Iris pigment epithelial cell (primary cell): Measurements from ENCODE around the gene TPRG1L.

Source experiments
- DNase-seq: peaks from one replicate; pipeline ENCODE4 v3.0.0-alpha.2; 2011; ENCODE audit warnings: low read depth

Gene TPRG1L

DNA sequence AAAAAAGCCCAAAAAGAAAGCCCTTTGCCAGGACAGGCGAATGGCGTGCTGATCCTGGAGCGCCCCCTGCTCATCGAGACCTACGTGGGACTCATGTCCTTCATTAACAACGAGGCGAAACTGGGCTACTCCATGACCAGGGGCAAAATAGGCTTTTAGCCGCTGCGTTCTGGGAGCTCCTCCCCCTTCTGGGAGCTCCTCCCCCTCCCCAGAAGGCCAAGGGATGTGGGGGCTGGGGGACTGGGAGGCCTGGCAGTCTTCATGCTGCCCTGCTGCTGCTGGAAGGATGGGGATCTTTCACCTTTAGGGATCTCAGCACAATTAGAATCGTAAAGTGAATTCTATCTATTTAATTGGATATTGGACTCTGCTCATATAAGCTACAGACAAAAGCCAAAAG lies 3.6 kb downstream of the TPRG1L start:
- DNase-seq: no peak

DNA sequence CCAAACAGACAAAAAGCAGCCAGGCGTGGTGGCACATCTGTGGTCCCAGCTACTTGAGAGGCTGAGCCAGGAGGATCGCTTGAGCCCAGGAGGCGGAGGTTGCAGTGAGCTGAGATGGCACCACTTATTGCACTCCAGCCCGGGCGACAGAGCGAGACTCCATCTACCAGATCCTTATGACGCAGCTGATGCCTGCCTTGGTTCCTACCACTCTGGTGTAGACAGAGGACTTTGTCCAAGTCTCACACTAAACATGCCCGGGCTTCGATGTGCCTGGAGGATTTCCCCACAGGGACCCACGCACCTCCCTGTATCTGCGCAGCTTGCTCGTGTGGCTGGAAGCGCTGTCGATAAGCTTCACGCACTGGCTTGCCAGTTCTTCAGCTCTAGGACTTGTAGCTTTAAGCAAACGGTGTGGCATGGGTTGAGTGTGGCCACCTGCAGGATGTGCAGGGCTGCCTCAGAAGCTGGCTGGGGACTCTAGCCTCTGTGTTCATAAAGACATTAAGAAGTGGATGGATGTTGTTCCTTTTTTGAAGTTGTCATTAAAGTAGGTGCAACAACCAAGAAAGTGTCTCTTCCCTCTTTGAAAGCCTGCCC lies 4.8 kb downstream of the TPRG1L start:
- DNase-seq: no peak

DNA sequence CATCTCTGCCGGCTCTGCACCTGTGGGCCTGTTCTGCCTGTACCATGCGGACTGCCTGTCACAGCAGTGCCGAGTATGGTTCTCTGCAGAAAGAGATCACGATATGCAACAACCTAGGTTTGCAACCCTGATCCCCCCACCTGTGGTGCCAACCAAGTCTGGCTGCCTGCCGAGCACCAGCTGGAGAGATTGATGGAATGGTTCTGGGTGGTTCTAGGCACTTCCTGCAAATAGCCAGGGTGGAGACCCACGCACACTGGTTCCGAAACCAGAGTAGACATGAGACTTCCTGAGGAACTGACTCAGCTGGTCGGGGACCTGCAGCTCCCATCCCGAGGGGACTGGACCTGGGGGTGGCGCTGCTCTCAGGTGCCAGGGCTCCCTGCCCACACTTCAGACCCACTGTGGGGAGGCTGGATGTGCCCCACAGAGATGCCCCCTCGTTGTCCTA lies 5.4 kb downstream of the TPRG1L start:
- DNase-seq: no peak

DNA sequence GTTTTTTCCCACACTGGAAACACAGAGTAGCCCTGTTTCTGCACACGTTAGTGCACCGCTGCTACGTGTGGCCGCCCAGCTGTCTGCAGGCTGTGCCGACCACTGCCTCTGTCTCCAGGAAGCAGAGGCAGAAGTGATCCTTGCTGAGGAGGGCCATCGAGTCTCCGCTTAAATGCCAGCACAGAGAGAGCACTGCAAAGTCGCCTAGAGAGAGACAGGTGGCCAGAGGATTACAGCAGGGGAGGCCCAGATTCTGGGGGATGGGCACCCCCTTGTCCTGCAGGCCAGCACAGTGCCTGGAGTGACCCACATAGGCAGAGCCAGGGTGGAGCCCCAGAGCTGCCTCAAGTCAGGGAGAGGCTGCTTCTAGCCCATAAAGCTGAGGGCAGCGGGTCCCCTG lies 6.1 kb downstream of the TPRG1L start:
- DNase-seq: no peak

DNA sequence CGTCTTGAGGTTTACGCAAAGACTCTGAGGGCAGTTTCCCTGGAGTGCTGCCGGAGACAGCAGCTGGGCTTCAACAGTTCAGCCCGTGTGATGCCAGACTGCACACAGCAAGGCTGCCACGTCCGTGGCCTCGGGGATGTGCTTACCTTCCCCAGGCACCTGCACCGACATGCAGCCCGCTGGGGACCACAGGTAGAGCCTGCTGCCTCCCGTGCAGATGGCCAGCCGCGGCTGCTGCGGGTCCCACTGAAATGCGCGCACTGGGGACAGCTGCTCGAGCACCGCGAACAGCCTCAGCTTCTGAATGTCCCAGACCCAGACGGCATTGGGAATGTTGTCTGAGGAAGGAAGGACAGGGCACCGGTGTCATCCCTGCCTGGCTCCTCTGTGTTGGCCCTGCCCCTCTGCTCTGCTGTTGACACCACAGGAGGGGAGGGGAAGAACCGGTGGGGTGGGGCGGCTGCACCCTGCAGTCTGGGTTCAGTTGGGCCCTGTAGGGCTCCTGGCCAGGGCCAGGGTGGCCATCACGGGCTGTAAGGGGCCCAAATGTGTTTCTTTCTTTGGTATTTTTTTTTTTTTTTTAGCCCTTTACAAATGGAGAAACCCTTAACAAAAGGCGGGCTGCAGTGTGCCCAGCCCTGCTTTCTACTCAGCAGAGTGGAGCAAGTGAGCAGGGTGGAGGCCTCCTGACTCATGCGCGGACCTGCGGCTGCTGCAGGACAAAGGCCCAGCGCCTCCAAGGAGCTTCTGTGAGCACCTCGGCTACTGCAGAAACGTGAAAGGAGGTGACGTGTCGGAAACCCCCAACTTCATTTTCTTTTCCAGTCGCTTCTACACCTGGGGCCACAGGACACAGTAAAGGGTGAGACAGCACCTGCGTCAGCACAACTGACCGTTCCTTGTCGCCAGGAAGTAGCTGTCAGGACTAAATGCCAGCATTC lies 6.8 kb downstream of the TPRG1L start:
- no peak for DNase-seq

DNA sequence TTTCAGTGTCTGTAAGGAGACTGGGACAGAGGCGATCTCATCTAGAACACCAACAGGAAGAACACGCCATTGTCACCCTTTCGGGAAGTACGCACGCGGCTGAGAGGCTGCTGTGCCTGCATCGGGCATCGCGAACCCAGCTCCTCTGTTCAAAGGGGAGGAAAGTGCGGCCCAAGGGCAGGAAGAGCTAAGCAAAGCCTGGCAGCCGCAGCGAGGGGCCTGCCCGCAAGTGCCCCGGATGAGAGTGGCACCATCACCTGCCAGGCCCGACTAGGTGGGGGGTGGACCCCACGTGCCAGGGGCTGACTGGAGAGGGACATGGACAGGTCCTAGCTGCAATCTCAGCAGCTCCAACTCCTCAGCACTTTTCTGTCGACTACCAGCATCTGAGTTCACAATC lies 7.5 kb downstream of the TPRG1L start:
- DNase-seq: no peak

DNA sequence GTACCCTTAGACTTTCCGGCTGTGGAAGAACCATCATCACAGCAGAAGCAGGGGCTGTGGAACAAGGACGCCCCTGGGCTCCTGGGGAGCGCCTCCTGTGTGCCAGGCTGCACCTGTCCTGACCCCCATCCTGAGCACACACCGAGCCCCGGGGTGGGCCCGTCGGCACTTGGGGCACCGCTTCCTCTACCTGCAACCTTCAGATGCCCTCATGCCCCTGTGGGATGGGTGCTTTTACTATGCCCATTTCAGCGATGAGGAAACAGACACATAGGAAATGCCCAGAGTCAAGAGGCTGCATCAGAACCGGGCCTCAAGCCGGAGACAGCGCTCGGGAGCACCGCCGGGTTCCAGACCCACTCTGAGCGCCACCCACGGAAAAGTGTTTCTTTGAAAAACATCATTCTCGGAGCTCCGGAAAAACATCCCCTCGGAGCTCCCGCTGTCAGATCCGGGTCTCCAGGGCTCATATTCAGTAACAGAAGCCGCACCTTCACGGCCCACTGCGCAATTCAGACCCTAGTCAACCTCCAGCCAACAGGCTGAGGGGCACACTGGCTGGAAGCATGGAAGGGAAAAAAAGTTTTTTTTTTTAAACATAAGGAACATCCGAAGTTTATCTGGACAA lies 8.0 kb downstream of the TPRG1L start:
- DNase-seq: no peak

DNA sequence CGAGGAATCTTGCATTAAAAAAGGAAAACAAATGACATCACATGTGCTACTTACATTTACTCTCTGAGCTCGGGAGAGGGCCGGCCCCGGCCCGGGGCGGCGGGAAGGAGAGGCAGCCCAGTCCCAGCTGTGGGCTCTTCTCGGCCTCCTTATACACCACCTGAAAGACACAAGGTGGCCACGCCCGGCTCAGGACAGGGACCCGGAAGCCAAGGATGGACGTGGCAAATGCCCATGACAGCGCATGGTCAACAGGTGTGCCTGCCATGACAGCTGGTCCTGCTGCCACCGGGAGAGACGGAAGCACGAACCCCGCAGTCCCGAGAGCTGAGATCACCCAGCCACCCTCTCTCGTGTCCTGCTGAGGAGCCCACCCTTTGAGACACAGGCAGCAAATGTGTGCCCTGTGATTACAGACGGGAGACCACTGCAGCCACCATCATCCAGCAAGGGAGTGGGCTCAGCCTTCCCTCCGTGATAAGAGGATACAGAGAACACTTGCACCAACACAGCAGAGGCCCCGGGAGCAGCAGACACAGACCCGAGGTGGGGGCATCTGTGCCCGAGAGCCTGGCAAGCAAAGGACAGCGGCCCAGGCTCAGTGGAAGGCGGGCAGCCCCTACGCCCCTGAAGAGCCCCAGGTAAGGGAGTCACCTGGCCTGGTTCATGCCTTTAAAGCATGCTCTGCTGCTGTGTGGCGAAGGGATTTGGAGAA lies 8.7 kb downstream of the TPRG1L start:
- no peak for DNase-seq

DNA sequence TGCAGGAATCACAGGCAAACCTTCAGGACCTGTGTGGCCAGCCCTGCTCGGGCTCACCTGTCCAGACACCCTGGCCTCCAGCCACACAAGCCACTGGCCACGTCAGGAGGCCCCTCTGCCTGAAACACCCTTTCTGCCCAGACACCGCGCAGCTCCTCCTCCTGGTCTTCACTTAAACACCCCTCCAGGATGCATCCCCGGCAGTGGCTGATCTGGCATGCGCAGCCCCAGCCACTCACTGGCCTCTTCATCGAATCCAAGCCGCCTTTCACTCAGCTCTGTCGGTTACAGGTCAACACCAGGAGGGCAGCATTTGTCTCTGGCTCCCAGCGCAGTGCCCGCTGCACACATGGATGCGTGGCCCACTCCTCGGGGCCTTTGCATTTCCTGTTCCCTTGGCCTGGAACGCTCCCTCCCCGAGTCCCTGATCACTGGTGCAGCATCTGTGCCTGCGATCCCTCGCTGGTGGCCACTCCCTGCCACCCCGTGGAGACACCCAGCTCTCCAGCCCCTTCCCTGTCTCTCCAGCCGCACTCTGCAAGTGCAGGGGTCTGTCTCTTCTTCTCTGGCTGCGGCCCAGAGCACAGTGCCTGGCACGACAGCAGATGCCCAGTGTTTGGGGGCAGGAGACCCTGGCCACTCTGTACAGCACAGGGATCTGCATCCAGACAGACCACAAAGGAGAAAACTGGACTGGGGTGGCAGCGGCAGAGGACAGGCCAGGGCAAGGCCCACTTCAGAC lies 9.4 kb downstream of the TPRG1L start:
- DNase-seq: no peak

DNA sequence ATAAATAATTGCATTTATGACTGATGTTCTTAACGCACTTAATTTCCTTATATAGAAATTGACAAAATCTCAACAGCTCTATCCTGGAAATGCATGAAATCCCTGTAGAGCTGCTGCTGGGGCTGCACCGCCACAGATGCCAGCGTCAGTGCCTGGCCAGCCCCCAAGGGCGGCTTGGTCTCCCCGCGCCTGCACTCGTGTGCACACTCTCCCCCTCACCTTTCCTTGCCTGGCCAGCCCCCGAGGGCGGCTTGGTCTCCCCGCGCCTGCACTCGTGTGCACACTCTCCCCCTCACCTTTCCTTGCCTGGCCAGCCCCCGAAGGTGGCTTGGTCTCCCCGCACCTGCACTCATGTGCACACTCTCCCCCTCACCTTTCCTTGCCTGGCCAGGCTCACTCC lies 11.3 kb downstream of the TPRG1L start:
- DNase-seq: no peak

DNA sequence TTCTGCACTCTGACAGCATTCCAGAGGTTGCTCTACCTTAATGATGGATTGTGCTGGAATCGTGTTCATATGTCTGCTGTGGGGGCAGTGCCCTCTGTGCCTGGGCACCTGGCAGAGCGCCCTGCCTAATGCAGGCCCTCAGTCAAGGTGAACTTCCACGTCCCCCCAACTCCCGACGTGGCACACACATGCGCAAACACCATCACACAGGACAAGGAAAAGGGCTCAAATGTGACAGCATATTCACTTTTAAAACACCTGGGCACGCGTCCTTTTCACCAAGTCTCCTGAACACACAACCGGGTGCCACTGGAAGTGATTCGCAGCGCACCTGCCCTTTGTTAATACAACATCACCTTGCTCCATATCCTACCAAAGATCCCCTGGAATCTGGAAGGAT lies 11.7 kb downstream of the TPRG1L start:
- no peak for DNase-seq

DNA sequence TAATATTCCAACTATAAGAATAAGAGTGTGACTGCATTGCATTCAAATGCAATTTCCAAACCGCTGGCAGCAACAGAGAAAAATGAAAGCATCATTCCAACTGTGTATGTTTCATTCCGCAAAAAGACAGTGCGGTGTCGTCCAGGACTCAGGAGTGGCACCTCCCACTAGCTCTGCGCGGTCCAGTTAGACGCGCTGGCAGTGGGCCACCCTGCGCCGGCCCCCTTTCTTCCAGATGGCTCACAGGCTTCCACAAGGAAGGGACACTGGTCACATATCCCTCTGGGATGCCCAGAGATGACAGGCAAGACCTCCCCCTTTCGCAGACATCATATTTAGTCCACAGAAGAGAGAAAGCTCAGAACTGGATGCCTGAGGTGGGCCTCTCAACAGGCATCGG lies 13.2 kb downstream of the TPRG1L start:
- DNase-seq: no peak

DNA sequence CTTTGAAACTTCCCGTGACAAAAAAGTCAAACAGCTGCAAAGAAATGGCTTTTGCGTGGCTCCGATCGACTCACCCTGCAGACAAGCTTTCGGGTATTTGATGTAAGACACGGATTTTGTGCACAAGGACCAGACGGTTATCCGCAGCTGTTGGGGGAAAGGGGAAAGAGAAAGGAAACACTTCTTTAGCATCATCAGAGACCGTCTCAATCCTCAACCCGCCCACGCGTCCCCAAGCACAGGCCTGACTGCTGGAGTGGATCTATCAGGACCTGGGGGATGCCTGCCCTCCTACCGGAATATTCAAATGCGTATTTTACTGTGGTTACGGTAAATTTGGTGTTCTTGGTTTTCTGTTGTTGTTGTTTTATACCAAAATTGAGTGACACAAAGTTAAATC lies 13.9 kb downstream of the TPRG1L start:
- DNase-seq: no peak

DNA sequence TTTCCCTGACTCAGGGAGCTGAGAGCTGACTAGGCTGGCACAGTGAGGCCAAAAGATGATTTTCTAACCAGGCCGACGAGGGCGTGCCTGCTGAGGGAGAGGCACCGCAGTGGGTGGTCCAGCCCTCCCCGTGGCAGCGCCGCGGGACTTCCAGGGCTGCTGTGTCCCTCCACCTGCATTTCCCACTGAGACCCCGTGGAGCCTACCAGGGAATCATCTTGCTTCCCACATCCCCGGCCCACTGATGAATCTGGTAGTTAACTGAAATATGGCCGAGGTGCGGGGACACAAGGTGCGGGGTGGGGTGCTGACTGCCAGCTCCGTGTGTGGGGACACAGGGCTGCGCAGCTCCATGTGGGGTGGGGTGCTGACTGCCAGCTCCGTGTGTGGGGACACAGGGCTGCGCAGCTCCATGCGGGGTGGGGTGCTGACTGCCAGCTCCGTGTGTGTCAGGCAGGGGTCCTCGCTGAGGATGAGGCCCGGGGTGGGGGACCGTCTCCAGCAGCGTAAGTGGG lies 14.6 kb downstream of the TPRG1L start:
- no peak for DNase-seq

DNA sequence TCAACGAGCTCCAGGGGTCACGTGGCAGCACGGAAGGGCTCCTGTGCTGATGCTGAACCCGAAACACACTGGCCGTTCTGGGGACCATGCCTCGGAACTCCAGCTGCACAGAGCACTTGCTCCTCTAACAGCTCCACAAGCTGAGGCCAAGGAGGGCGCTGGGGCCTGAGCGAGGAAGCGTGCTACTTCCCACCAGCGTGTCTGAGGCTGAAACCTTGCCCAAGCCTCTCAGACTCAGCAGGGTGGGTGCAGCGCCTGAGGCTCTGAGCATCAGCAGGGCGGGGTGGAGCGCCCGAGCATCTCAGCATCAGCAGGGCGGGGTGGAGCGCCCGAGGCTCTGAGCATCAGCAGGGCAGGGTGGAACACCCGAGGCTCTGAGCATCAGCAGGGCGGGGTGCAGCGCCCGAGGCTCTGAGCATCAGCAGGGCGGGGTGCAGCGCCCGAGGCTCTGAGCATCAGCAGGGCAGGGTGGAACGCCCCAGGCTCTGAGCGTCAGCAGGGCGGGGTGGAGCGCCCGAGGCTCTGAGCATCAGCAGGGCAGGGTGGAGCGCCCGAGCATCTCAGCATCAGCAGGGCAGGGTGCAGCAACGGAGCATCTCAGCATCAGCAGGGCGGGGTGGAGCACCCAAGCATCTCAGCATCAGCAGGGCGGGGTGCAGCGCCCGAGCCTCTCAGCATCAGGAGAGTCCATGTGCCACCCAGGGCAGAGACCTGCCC lies 15.5 kb downstream of the TPRG1L start:
- DNase-seq: no peak

DNA sequence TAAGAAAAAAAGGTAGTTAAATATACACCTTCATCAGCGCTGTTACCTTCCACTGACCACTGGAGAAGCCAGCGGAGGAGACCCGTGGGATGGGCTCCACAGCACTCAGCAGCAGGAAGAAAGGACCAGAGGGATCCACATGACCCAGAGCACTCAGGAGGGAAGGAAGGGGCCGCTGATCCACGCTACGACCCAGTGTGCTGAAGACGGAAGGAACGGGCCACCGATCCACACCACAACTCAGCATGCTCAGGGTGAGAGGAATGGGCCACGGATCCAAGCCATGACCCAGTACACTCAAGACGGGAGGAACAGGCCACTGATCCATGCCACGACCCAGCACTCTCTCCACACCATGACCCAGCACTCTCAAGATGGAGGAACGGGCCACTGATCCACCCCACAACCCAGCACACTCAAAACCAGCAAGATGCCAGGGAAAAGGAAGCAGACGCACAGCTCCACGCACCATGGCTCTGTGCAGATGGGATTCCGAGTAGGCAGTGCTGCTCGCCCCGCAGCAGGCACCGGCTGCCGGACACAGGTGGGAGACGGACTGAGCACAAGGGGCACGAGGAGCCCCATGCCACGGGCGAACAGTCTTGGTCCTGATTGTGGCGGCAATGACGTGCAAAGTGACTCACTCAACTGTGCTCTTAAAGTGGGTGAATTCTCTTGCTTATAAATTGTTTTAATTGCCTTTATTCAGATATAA lies 16.4 kb downstream of the TPRG1L start:
- DNase-seq: no peak

DNA sequence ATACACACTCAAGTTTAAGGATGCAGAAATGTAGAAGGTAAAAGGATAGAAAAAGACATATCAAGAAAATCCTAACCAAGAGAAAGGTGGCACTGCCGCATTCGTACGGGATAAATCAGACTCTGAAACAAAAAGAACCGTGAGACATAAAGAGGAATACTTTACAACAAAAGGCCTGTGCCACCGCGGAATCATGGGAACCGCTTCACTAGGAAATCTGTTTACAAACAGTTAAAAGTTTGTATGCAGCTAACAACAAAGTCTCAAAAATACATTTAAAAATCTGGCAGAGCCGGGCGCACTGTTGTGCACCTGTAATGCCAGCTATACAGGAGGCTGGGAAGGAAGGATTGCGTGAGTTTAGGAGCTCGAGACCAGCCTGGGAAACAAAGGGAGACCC lies 17.0 kb downstream of the TPRG1L start:
- DNase-seq: no peak

DNA sequence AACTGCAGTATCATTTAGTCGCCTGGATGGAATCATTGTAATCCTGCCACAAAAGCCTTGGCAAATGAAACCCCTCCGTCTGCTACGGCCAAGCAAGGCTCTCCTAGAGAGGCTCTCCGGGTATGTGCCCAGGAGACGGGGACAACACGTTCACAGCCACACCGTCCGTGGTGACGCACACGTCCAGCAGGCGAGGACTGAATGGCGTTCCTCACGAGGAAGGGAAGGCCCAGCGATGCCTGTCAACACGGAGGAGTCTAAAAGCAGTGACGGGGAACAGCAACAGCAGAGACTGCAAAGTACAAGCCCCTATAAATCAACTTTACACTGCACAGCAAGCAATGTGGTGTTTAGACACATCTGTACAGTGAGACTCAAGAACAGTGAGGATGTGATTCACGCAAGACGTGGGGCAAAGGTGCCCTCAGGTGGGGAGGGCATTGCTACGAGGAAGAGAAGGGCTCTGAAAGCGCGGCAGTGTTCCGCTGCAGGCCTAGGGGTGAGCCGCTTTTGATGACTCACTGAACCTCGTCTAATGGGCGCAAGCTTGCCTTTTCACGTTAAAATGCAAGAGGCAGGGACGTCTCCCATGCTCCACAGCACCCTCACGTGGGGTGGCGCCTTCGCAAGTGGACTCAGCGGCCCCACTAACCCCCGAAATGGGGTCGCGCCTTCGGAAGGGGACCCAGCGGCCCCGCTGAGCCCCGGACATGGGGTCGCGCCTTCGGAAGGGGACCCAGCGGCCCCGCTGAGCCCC lies 18.3 kb downstream of the TPRG1L start:
- DNase-seq: no peak

DNA sequence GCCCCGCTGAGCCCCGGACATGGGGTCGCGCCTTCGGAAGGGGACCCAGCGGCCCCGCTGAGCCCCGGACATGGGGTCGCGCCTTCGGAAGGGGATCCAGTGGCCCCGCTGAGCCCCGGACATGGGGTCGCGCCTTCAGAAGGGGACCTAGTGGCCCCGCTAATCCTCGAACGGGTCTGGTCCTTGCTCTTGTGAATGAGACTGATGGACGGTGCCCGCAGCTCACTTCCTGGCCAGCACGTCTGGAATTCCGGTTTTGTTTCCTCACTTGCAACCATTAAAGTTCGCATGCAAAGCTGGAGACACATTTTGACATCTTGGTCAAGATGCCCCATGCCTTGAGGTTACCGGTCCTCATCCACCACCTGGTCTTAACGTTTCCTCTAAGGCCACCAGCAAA lies 19.5 kb downstream of the TPRG1L start:
- no peak for DNase-seq

DNA sequence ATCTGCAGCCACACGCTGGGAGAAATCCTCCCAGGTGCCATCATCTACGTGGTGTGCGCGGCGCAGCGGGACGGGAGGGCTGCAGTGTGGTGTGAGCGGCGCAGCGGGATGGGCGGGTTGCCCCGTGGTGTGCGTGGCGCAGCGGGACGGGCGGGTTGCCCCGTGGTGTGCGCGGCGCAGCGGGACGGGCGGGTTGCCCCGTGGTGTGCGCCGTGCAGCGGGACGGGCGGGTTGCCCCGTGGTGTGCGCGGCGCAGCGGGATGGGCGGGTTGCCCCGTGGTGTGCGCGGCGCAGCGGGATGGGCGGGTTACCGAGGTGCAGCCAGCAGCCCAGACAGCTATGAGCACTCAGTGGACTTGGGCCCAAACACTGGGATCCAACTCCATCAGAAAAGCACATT lies 20.4 kb downstream of the TPRG1L start:
- no peak for DNase-seq
